ENCODE data around the gene SIPA1L3. TPM values are rescaled to one million over a fixed set of nuclear protein-coding genes. Genes with fewer than 3 reads are reported as not detected.

The SIPA1L3 gene
- total and polyA plus RNA-seq, 10 of the 15 experiments (the other 5 are each of a cell fraction or from before 2014, with no cell fraction given): 0.24 to 66.2 (median 19.1) TPM

GRCh38 chr19:38164526-38164925 lies 257.5 kb downstream of the SIPA1L3 start (continued):
- TF ChIP-seq ZZZ3 (IDR thresholded peaks at IDR 0.05; ENCODE audit: control insufficient read depth, insufficient read length, low read depth): no peak
- no peak for TF ChIP-seq DPF2 (IDR thresholded peaks at IDR 0.05)
- no peak for TF ChIP-seq TBL1XR1 (IDR thresholded peaks at IDR 0.05; ENCODE audit: low read depth, low read length)
- no peak for TF ChIP-seq MEF2B (IDR thresholded peaks at IDR 0.05; ENCODE audit: partially characterized antibody, poor library complexity, severe bottlenecking)
- no peak for TF ChIP-seq SIX5 (IDR thresholded peaks at IDR 0.05; ENCODE audit: low read depth, low read length, severe bottlenecking)

DNA sequence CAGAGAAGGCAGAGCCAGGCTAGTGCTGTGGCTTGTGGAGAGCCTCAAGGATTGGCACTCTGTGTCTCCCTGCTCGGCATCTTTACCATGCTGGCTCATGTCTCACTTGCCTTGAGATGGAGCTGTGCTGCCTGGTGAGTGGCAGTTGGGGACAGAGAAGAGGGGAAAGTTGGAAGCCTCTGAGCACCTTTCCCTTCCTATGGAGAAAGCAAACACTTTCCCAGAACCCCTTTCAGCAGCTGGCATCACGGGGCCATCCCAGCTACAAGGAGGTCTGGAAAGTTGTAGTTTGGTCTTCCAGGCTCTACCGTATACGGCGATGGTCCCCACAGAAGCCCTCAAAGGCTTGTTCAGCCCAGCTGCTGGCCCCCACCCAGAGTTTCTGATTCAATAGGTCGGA lies 258.3 kb downstream of the SIPA1L3 start:
- no peaks in the 10 kb centered on the region; the same call in 2 of the 3 replicates for H3K9me3 ChIP-seq (replicated peaks; ENCODE audit: control insufficient read depth, insufficient read depth, low read length)
- no peak overlapping the region for H3K4me3 ChIP-seq
- POLR2A ChIA-PET: interaction anchor here (0.6 kb wide), 1 partner anchor 158 kb away, joined by 3 read pairs; no protein-coding TSS in a partner anchor
- DNase-seq (ENCODE audit: low read depth, low spot score) (no peak), FAIRE-seq (no peak), ATAC-seq (no peak)
- H3K79me2 ChIP-seq (ENCODE audit: control insufficient read depth, insufficient read depth, low read length): no peaks in the 10 kb centered on the region
- RAD21 ChIA-PET (ENCODE audit: unreplicated experiment): no interaction called here
- H3K9ac ChIP-seq (ENCODE audit: control insufficient read depth, insufficient read depth, low read length): no peak overlapping the region
- no peaks in the 10 kb centered on the region for H4K20me1 ChIP-seq (ENCODE audit: control insufficient read depth, insufficient read depth)
- intact Hi-C loops (cut with micrococcal nuclease; ENCODE audit: unreplicated experiment) (no loop called here), in situ Hi-C loops (cut with MboI) (no loop called here)
- H3K27ac ChIP-seq (ENCODE audit: control insufficient read depth, insufficient read depth): no peak overlapping the region
- SMC1A ChIA-PET (ENCODE audit: uncharacterized antibody, unreplicated experiment): no interaction called here
- H2AFZ ChIP-seq (ENCODE audit: control insufficient read depth, low read depth, low read length): no peak overlapping the region
- no peaks in the 10 kb centered on the region for H3K27me3 ChIP-seq (replicated peaks in 1 of 2; ENCODE audit: control insufficient read depth in 2 of 2, insufficient read depth in 2 of 2, low read length in 1 of 2)
- 98% methylated on average over 6 of the region's 6 CpGs for WGBS (ENCODE audit: insufficient coverage, insufficient replicate concordance, low lambda C conversion rate, missing lambda C conversion rate)
- H3K4me2 ChIP-seq (ENCODE audit: control insufficient read depth, insufficient read depth): no peak overlapping the region
- CTCF ChIA-PET: interaction anchor here (1.4 kb wide), 1 partner anchor 263 kb away, joined by 3 read pairs; no protein-coding TSS in a partner anchor
- BruUV-seq (replicated peaks): TSS peak; percentile 38
- no peaks in the 10 kb centered on the region for H3K4me1 ChIP-seq (ENCODE audit: control insufficient read depth, insufficient read depth, low read length)
- H3K36me3 ChIP-seq (ENCODE audit: control insufficient read depth in 2 of 2, insufficient read depth in 2 of 2, low read length in 1 of 2): peaks cover 30 to 31% of the 10 kb centered on the region in 2 experiments
- TF ChIP-seq HDAC6 (IDR thresholded peaks at IDR 0.05; ENCODE audit: unreplicated experiment): no peak
- TF ChIP-seq BCL11A (IDR thresholded peaks at IDR 0.05; ENCODE audit: low read depth, low read length): no peak
- TF ChIP-seq EED (IDR thresholded peaks at IDR 0.05; ENCODE audit: low read depth): no peak
- no peak for TF ChIP-seq ELK1 (IDR thresholded peaks at IDR 0.05; ENCODE audit: low read depth, low read length)
- no peak for TF ChIP-seq HCFC1 (IDR thresholded peaks at IDR 0.05; ENCODE audit: low read length)
- TF ChIP-seq CBX3 (IDR thresholded peaks at IDR 0.05; ENCODE audit: borderline replicate concordance, low read depth): no peak
- no peak for TF ChIP-seq BCL3 (IDR thresholded peaks at IDR 0.05; ENCODE audit: borderline replicate concordance, insufficient read depth, low read depth, low read length, poor library complexity, severe bottlenecking)
- TF ChIP-seq CHD4 (IDR thresholded peaks at IDR 0.05): no peak
- TF ChIP-seq FOXM1 (IDR thresholded peaks at IDR 0.05; ENCODE audit: low read depth, low read length): no peak
- no peak for TF ChIP-seq ZNF687 (IDR thresholded peaks at IDR 0.05)
- TF ChIP-seq, protein P1, sequence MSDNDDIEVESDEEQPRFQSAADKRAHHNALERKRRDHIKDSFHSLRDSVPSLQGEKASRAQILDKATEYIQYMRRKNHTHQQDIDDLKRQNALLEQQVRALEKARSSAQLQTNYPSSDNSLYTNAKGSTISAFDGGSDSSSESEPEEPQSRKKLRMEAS (IDR thresholded peaks at IDR 0.05; ENCODE audit: low read depth, low read length): no peak
- TF ChIP-seq NFIC (IDR thresholded peaks at IDR 0.05; ENCODE audit: low read depth, low read length): no peak

All from GM12878 (cell line).